ENCODE results near the gene HMG20B.
"Not testable (repeated sequence)": the region's sequence is repeated elsewhere in the genome, so short reads cannot be mapped to it uniquely, and the experiment has no call there.

HMG20B gene

GRCh38 chr19:3556423-3556977 lies 16.2 kb upstream of the HMG20B start:
- no peak for DNase-seq (ENCODE audit: low read depth, low spot score)

GRCh38 chr19:3556978-3557460 lies 15.7 kb upstream of the HMG20B start:
- peak; percentile 50 for DNase-seq (ENCODE audit: low read depth, low spot score)

DNA sequence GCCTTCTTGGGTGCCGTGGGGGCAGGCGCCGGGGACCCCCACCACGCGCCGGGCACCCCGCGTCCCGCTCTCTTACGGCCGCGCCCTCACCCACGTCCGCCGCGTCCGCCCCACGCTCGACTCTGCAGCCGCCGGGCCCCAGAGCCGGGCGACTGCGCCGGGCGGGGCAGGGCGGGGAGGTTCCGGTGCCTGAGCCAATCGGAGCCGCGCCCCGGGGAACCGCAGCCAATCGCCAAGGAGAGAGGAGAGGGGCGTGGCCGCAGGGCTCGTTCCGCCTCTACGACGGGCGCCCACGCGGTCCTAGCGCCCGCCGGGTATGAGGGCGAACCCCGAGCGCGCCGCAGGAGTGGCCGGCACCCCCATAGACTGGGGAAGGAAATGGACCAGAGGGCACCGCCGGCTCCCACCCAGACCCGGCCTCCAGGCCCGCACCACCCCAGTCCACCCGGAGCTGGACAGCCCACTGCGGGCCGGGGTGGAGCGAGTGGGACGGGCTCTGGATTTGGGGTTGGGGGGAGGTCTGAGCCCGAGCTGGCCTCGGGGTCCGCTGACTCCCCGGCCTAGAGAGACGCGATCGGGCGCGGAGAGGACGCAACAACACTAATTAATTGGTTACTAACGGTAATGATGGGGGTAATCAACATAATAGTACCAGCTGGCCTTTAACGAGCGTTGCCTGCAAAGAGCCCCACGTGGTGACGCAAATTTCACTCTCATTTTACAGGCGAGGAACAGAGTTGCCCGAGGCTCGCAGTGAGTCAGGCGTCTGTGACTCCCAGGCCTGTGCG lies 15.1 kb upstream of the HMG20B start, which contains the start of gene MFSD12:
MFSD12 (minus strand) TSS at position 126 of the 788 bp plus-strand sequence. CDS start 183 bp downstream, outside the sequence.
- DNase-seq (ENCODE audit: low read depth, low spot score): peak; percentile 94

DNA sequence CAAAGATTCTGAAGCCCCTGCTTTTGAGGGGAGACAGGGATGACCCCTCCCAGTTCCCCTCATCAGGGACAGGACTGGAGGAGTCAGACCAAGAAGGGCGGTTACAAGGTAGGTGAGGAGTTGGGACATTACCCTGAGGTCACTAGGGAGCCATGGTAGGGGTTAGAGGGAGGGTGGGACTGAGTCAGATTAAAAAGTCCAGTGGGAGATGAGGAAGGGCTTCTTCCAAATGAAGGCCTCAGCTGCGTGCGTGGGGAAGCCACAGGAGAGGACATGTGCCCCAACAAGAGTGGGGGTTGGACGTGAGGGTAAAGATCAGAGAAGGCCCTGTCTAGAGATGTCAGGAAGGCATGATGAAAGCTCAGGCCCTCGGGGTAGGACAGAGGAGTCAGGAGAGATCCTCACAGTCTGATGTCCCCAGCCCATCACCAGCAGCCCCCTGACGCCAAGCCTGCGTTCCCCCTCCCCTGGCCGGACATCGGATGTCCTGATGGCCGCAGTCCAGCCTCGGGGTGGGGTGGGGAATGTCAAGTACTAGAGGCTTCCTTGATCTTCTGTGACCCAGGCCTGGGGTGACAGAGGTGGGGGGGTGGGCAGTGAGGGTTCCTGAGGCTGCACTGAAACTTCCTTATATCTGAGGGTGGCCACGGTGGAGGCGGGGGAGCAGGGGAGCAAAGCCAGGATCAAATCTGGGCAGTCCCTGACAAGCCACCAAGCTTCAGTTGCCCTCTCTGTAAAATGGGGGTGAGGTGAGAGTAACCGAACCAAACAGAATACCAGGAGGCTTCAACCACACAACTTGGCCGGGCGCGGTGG lies 8.8 kb upstream of the HMG20B start:
- DNase-seq (ENCODE audit: low read depth, low spot score): no peak

- no peak for DNase-seq (ENCODE audit: low read depth, low spot score)
These were observed 7.6 kb upstream of the HMG20B start for GRCh38 chr19:3565139-3565538.

- DNase-seq (ENCODE audit: low read depth, low spot score): not testable (repeated sequence)
These were observed 2.7 kb upstream of the HMG20B start for GRCh38 chr19:3570042-3570441.

DNA sequence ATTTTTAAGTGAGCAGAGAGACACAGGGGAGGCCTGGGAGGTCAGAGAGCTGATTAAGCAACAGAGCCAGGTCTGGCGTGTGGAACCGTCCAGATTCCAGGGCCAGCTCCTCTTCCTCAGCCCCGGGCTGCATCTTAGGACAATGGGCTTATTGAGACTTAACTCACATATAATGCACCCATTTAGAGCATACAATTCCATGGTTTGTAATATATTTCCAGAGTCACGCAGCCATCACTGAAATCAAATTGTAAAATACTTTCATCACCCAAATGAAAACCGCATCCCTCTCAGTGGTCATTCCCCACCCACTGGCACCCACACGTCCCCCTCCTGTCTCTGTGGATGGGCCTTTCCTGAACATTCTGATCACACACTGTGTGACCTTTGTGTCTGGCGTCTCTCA lies 2.1 kb upstream of the HMG20B start:
- no peak for DNase-seq (ENCODE audit: low read depth, low spot score)

GRCh38 chr19:3572132-3572854 lies 451 bp upstream of the HMG20B start:
- DNase-seq (ENCODE audit: low read depth, low spot score): peak; percentile 99

DNA sequence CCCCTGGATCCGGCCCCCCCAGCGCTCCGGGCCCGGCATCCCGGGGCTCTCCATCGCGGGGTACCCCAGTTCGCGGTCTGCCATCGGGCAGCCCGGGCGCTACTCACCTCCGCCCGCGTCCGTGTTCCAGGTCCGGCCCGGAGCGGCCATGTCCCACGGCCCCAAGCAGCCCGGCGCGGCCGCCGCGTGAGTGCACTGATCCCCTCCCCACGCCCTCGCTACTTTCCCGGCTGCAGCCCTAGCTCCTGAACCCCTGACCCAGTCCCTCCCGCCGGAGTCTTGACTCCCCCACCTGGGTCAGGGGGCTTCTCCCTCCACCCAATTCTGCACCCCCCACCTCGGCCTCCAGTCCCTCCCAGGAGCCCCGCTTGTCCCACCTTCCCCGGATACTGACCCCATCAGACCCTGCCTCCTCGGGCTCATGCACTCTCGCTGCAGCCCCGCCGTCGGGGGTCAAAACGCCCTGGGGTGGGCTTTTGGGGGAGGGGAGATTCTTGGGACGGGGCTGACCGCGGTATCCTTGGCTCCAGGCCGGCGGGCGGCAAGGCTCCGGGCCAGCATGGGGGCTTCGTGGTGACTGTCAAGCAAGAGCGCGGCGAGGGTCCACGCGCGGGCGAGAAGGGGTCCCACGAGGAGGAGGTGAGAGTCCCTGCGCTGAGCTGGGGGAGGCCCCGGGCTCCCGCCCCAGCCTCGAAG lies 566 bp downstream of the HMG20B start:
- no peak for DNase-seq (ENCODE audit: low read depth, low spot score)

GRCh38 chr19:3573858-3574637 lies 1.3 kb downstream of the HMG20B start:
- DNase-seq (ENCODE audit: low read depth, low spot score): peak; percentile 65

DNA sequence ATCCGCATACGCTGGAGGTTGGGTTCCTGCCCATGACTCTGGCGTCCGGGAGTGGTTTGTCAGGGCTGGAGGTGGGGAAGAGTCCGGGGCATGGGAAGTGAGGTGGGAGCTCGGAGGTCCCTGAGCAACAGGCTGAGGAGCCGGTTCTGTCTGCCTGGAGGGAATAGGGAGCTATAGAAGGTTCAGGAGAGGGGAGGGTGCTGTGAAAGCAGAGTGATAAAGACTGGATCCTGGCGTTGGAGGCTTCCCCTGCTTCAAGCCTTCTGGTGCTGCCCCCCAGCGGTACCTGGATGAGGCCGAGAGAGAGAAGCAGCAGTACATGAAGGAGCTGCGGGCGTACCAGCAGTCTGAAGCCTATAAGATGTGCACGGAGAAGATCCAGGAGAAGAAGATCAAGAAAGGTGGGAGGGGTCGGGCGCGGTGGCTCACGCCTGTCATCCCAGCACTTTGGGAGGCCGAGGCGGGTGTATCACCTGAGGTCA lies 2.6 kb downstream of the HMG20B start:
- DNase-seq (ENCODE audit: low read depth, low spot score): no peak

- DNase-seq (ENCODE audit: low read depth, low spot score): no peak
These were observed 3.4 kb downstream of the HMG20B start for GRCh38 chr19:3575949-3576673.

- no peak for DNase-seq (ENCODE audit: low read depth, low spot score)
These were observed 4.1 kb downstream of the HMG20B start for GRCh38 chr19:3576696-3577443.

DNA sequence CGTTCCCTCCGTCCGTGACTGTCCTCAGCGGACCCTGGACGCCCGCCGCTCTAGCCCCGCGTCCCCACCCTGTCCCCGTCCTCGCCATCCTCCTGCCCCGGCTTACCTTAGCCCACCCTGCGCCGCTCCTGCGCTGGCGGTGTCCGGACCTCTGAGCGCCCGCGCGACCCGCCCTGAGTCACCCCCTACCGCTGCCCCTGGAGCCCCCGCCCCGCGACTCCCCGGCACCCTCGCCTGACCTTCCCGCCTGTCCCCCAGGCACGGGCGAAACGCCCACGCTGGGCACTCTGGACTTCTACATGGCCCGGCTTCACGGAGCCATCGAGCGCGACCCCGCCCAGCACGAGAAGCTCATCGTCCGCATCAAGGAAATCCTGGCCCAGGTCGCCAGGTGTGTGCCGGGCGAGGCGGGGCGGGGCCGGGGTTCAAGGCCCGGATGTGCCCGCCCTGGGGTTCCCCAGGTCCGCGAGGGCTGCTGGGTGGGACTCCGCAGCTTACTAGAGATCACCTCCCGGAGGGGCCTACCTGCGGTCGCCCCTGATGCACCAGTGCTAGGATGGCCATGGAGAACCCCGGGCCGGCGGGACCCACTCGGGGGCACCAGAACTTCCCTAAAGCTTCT lies 5.1 kb downstream of the HMG20B start:
- DNase-seq (ENCODE audit: low read depth, low spot score): no peak

DNA sequence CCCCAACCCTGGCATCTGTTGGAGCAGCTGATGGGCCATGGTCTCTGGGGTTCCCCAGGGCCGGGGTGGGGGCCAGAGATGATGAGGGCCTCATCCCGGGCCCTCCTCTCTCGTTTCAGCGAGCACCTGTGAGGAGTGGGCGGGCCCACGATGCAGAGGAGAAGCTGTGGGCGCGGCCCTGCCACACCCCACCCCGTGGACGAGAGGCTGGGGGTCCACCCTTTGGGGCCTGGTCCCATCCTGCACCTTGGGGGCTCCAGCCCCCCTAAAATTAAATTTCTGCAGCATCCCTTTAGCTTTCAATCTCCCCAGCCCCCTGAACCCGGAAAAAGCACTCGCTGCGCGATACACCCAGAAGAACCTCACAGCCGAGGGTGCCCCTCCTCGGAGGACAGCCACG lies 5.6 kb downstream of the HMG20B start:
- DNase-seq (ENCODE audit: low read depth, low spot score): no peak

DNA sequence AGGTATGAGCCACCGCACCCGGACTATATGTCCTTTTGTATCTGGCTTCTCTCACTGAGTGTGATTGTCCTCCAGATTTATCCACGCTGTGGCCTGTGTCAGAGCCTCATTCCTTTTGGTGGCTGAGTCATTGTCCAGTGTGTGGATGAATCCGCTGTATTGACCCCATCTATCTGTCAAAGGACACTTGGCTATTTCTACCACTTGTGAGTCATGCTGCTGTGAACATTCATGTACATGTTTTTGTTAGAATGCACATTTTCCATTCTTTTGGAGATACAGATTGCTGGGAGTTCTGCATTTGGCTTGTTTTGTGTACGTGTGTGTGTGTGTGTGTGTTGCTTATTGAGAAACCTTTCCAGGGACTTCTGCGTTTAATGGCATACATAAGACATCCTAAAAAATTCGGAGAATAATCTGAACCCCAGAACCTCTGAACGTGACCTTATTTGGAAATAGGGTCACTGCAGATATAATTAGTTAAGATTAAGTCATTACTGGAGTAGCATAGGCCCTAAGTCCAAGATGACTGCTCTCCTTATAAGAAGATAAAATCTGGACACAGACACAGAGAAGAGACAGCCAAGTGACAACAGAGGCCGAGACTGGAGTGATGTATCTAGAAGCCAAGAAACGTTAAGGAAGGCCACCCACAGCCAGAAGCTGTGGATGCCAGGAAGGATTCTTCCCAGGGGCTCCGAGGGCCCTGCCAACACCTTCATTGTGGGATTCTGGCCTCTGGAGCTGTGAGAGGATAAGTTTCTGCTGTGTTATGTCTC lies 7.6 kb downstream of the HMG20B start:
- DNase-seq (ENCODE audit: low read depth, low spot score): no peak

- not testable (repeated sequence) for DNase-seq (ENCODE audit: low read depth, low spot score)
These were observed 9.0 kb downstream of the HMG20B start for GRCh38 chr19:3581792-3582191.
